GM10266 (cell line): Measurements from ENCODE around the gene GRIK3.

Experiments
- DNase-seq: peaks from one replicate; pipeline ENCODE4 v3.0.0; 2012; ENCODE audit errors: extremely low spot score
- TF ChIP-seq, protein P1 (sequence below): IDR thresholded peaks from 2 replicates; pipeline ENCODE4 v1.5.1; 2012; ENCODE audit warnings: mild to moderate bottlenecking, low read depth; ENCODE audit not compliant: control insufficient read depth, insufficient read depth; ENCODE audit errors: missing control alignments

The GRIK3 gene

DNA sequence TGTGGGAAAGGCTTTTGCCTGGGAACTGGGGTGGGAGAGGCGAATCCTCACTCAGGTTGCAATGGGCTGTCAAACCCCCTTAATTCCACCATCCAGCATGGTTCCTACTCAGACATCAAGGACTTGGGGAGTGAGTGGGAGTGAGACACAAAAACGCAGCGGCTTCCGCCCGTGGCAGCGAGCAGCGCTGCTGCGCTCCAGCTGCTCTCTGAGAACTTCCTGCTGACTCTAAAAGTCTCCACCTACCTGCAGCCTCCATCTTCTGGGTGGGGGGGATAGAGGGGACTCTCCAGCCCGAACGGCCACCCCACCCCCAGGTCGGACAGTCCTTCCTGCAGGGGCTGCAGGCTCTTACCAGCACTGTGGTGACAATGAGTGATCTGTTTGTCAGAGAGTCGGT, 184.4 kb downstream of the GRIK3 start:
- TF ChIP-seq, protein P1, sequence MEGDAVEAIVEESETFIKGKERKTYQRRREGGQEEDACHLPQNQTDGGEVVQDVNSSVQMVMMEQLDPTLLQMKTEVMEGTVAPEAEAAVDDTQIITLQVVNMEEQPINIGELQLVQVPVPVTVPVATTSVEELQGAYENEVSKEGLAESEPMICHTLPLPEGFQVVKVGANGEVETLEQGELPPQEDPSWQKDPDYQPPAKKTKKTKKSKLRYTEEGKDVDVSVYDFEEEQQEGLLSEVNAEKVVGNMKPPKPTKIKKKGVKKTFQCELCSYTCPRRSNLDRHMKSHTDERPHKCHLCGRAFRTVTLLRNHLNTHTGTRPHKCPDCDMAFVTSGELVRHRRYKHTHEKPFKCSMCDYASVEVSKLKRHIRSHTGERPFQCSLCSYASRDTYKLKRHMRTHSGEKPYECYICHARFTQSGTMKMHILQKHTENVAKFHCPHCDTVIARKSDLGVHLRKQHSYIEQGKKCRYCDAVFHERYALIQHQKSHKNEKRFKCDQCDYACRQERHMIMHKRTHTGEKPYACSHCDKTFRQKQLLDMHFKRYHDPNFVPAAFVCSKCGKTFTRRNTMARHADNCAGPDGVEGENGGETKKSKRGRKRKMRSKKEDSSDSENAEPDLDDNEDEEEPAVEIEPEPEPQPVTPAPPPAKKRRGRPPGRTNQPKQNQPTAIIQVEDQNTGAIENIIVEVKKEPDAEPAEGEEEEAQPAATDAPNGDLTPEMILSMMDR, result no peak

DNA sequence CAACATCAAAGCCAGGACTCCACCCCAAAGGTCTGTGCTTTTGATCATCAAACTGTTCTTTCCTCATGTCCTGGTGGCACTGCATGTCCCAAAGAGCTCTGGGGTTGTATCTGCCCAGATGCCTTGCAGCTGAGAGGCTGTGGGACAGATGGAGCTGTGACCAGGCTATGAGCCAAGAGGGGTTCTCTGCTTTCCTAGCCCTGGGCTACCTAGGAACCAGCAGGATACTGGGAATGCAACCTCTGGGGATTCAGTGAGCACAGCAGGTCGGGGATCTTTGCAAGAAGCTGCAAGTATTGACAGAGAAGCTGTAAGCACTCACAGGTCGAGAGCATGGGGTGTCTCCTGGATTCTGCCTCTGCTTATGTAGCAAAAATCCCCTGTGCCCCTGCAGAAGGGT, 186.6 kb downstream of the GRIK3 start:
- TF ChIP-seq, protein P1, result no peak
- no peak for DNase-seq

More for the DNA sequence above, 184.4 kb downstream of the GRIK3 start:
- DNase-seq, result no peak

DNA sequence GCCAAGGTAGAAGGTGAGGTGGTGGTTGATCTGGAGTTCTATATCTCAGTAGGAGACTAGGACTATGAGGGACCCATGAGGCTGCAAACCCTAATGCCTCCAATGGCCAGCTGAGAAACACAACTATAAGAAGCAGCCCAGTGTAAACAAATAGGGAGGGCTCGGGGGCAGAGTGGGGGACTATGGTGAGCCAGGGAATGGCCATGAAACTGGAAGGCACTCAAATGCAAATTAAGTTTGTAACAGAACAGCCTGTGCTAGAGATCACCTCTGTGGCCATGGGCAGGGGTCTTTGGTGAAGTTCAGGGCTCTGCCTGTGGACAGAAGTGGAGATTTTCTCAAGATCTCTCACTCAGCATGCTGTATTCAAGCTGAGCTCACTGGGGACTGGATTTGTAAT, 187.1 kb downstream of the GRIK3 start:
- no peak for DNase-seq

DNA sequence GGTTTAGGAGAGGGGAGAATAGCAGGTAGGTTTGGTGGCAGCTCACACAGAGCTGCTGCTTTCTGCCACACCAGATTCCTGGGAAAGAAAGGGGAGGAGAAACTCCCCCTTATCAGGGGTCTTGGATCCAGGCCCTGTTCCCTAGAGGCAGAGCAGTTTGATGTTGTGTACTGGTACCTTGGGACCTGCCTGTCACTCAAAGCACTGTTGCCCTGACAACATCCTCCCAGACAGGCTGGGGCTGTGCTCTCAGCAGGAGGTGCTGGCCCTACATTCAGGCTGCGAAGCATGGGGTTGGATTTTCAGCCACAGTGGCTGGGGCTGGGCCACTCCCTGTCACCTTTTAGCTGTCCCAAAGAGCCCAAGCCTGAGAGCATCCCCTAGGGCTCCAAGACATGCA, 188.0 kb downstream of the GRIK3 start:
- no peak for DNase-seq
- TF ChIP-seq, protein P1, result no peak

More for the DNA sequence above, 187.1 kb downstream of the GRIK3 start:
- TF ChIP-seq, protein P1, result no peak

DNA sequence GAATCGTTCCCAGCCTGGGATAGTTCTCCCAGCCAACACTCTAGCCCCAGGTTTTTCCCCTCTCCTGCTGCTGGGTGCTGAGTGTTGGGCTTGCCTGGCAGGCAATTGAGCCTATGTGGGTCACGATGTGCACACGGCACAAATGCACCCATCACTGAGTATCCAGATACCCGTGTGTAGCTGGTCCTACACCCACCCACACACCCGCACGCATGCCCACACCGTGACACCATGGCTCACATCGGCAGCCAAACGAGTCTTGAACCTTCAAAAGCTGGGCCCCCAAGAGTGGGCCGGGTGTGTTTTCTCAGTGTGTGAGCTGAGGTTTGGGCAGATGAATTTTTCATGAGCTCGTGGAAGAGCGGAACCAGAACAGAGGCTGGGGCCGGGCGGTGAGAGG, 188.5 kb downstream of the GRIK3 start:
- TF ChIP-seq, protein P1, result no peak
- DNase-seq, result no peak

DNA sequence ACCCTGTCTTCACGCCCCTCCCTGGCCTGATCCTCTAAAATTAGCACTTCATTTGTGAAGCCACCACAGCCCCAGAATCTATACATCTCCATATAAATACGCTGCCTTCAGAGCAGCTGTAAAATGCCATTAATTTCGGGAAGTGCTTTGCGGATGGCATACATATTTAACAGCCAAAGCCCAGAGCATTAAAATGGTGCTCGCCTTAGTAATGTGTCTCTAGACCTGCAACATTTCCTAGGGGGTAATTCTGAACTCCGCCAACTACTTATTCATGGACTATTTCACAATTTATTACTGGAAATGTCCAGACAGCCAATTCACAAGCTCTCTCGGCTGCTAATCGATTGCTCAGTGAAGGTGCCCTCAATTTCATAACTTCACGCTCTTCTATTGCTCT, 189.4 kb downstream of the GRIK3 start:
- TF ChIP-seq, protein P1, result no peak
- DNase-seq, result no peak

DNA sequence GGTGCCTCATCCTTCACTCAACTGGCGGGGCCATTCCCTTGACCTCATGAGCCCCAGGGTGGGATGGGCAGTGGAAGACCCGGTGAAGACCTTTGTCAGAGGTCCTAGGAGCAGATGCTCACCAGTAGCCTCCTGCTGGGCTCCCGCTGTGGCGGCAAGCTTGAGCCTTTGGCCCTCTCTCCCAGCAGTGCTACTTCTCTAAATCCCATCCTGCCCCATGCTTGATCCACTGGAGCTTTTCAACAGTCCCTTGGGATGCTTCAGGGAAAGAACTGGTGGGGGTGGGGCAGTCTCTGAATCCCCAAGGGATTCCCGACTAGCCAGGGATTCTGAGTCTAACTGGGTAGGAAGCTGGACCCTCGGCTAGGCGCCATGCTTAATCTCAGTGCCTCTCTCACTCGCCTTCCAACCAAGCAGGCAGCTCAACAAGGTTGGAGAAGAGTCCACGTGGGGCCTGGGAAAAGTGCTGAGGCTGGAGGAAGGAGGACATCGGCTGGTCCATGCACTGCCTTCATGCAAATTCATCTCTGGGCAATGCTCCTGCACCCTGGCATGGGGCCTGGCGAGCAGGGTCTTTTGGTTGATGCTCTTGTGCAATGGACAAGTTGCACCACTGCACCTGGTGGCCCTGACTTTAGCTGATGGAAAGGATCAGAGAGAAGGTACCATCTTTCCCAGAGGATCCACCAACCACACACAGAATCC, 190.3 kb downstream of the GRIK3 start:
- TF ChIP-seq, protein P1, result no peak
- no peak for DNase-seq
